Measurements from ENCODE around the gene RIC8A. TPM values are rescaled to one million over a fixed set of nuclear protein-coding genes. Genes with fewer than 3 reads are reported as not detected.

RIC8A gene
- 102 and 143 TPM in 2 replicates for total RNA-seq

DNA sequence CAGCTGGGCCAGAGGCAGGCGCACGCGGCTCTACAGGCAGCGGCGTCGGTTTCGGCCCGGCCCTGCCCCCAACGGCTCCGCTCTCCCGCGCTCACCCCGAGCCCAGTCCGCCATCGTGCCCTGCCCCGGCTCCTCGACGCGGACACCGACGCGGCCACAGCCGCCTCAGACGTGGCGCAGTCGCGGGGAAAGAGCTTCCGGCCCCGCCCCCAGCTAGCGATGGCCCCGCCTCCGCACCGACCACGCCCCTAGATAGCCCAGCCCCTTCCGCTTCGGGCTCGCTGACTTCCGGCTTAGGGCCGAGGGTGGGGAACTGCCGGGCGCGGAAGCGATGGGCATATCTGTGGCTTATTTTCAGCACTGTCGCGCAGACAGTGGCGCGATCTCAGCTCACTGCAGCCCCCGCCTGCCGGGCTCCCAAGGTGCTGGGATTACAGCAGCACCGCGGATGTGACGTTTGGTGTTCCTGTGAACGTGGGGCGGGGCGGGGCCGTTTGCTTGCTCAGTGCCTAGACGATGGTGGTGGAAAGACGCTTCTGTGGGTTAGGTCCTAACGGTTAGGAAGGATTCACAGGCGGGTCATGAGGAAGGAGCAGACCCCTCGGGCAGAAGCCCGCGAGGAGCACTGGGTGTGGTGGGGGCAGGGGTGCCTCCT lies at the start of gene RIC8A, which contains the start of gene BET1L:
RIC8A (plus strand) TSS at position 501 of the 655 bp plus-strand sequence. CDS start 1,147 bp downstream, outside the sequence.
BET1L (minus strand) TSS at position 192 of the 655 bp plus-strand sequence; CDS start at position 114, 78 bp downstream.

DNA sequence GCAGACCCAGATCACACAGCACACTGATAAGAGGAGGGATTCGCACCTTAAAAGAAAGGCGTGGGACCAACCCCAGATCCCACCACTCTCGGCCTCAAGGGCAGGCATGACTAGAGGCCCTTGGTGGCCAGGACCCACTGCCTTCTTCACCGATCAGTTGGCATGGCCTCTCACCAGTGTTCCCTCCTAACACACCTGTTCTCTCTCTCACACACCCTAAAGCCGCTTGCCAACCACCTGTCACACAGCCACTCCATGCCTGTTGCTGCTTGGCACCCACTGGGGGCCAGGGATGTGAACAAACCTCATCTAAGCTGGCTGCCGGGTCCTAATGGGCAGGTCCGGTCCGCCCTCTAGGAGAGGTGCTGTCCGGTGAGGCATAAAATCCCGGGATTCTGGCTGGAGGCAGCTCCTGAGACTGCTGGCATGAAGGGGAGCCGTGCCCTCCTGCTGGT lies 14.8 kb upstream of the RIC8A start, which contains the start of gene SCGB1C1:
SCGB1C1 (plus strand) TSS at position 405 of the 455 bp plus-strand sequence; CDS start at position 427, 22 bp downstream.

DNA sequence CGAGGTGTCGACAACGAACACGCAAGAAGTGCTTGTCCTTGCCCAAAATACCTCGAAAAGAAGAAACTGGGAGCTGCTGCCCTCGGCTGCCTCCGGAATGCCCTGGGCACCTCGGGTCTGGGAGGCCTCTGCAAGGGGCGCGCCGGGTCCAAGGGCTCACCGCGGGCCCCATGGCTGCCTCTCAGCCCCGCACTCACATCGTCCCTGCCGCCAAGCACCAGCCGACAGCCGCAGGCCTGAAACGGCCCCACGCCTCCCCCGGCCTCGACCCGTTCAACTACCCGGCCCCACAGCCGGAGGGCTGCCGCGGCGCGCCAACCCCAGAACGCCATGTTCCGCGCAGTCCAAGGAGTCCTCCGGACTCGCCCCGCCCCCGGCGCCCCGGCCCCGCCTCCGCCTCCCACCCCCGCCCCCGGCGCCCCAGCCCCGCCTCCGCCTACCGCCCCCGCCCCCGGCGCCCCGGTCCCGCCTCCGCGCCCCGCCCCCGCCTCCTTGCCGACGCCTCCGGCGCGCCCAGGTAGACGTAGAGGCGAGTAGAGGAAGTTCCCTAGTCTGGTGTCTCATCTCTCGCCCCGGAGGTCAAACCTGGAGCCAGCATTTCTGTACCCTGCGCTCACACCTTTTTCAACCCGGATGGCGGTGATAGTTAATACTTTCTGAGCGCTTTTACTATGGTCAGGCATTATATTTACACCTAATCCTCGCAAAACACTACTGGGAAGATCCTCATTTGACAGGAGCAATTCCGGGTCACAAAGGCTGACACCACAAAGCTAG lies 28.7 kb downstream of the RIC8A start, which contains the start of gene SIRT3:
SIRT3 (minus strand) TSS at position 346 of the 777 bp plus-strand sequence; CDS start at position 332, 14 bp downstream.

DNA sequence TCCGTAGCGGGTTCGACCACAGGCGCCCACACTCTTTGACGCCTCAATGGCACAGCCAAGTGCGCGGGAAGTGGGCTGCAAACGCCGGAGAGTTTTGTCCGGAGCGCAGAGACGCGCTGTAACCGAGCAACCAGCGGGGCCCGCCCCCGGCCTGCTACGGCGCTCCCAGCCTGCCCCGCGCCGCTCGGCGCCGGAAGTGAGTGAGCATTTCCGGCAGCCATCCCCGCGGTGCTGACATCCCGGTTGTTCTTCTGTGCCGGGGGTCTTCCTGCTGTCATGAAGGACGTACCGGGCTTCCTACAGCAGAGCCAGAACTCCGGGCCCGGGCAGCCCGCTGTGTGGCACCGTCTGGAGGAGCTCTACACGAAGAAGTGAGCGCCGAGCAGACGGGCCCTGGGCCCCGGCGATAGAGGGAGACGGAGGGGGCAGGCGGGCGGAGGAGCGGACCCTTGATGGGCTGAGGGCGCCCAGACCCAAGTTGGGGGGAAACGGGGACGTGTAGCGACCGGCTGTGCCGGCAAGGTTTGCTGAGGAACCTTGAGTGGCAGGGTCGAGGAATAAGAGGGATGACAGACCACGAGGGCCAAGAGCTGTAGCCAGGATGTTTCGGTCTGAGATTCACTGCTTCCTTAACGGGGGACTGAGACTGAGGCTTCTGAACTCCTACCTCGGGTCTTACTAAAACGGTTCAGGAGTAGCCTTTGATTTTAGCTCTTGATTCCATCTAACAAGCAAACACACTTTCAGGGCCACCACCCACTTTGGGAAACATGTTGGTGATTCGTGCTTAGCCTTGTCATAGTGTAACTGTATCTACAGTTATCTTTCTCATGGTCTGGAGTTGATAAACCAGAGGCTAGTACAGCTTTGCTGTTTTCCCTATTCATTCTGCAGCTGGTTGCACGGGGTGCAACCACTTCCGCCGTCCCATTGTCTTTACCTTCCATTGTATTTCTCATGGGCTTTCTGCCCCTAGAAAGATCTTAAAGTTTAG lies 29.6 kb downstream of the RIC8A start, which contains the start of gene PSMD13:
PSMD13 (plus strand) TSS at position 203 of the 994 bp plus-strand sequence; CDS start at position 277, 74 bp downstream.

Other genes starting within 250 kb of the RIC8A start
- not detected in 2 replicates for gene SCGB1C1, start 14.6 kb upstream of the RIC8A start, total RNA-seq
- gene BET1L, start 309 bp upstream of the RIC8A start, total RNA-seq, result 11.1 and 15.3 TPM in 2 replicates
- gene SIRT3, start 28.6 kb downstream of the RIC8A start, total RNA-seq, result 9.2 TPM in 2 replicates
- gene PSMD13, start 29.3 kb downstream of the RIC8A start, total RNA-seq, result 163 and 176 TPM in 2 replicates
- gene NLRP6, start 70.7 kb downstream of the RIC8A start, total RNA-seq, result not detected in 2 replicates
- gene PGGHG, start 81.4 kb downstream of the RIC8A start, total RNA-seq, result 10.0 and 10.5 TPM in 2 replicates
- not detected in 2 replicates for gene IFITM5, start 91.8 kb downstream of the RIC8A start, total RNA-seq
- 29.4 and 39.2 TPM in 2 replicates for gene IFITM2, start 100.1 kb downstream of the RIC8A start, total RNA-seq
- gene IFITM1, start 106.3 kb downstream of the RIC8A start, total RNA-seq, result 0.09 and 0.65 TPM in 2 replicates
- 33.5 and 44.5 TPM in 2 replicates for gene IFITM3, start 113.2 kb downstream of the RIC8A start, total RNA-seq
- gene B4GALNT4, start 161.8 kb downstream of the RIC8A start, total RNA-seq, result 0.09 and 1.4 TPM in 2 replicates
- 0.11 and 0.26 TPM in 2 replicates for gene PKP3, start 186.5 kb downstream of the RIC8A start, total RNA-seq
- 32.7 and 35.2 TPM in 2 replicates for gene SIGIRR, start 207.3 kb downstream of the RIC8A start, total RNA-seq
- 0.69 and 0.76 TPM in 2 replicates for gene ANO9, start 234.3 kb downstream of the RIC8A start, total RNA-seq
- 31.1 TPM in 2 replicates for gene PTDSS2, start 242.6 kb downstream of the RIC8A start, total RNA-seq

Data from dermis lymphatic vessel endothelial cell (primary cell).